ENCODE data around the gene MAP9. TPM values are rescaled to one million over a fixed set of nuclear protein-coding genes. Genes with fewer than 3 reads are reported as not detected.

The MAP9 gene
- total and polyA plus RNA-seq, 4 donors = 4.0 to 16.2 (median 11.2) TPM

GRCh38 chr4:155407480-155407879, 30.7 kb upstream of the MAP9 start:
- H3K27me3 ChIP-seq (ENCODE audit: control insufficient read depth in 1 of 2, insufficient read depth in 2 of 2, low read length in 1 of 2) = no peaks in the 10 kb centered on the region
- no peaks in the 10 kb centered on the region for H3K4me1 ChIP-seq (ENCODE audit: control insufficient read depth in 1 of 2, insufficient read depth in 2 of 2, low read length in 2 of 2)
- H3K9me3 ChIP-seq (ENCODE audit: control insufficient read depth, low read length) = no peaks in the 10 kb centered on the region
- intact Hi-C loops (cut with DNase I) = loop anchor here in 1 of 2 donors (10.0 kb wide), 1 partner anchor 547 kb away; the partner anchor contains the start of gene CTSO
- DNase-seq (no peak), ATAC-seq (ENCODE audit: low FRiP score) (no peak)
- no peak overlapping the region for H3K27ac ChIP-seq (ENCODE audit: low read depth in 1 of 2, low read length in 2 of 2)
- H3K4me3 ChIP-seq (ENCODE audit: low read length in 2 of 2) = no peak overlapping the region
- H3K36me3 ChIP-seq (ENCODE audit: control insufficient read depth in 1 of 2, insufficient read depth in 2 of 2, low read length in 1 of 2) = no peaks in the 10 kb centered on the region
- WGBS, 2 donors = 0 to 8% methylated on average over 1 of the region's 1 CpG

- H3K9me3 ChIP-seq (ENCODE audit: control insufficient read depth, low read length) = no peaks in the 10 kb centered on the region
- no peak for ATAC-seq (ENCODE audit: low FRiP score)
- H3K4me1 ChIP-seq (ENCODE audit: control insufficient read depth in 1 of 2, insufficient read depth in 2 of 2, low read length in 2 of 2) = no peaks in the 10 kb centered on the region
- no peaks in the 10 kb centered on the region for H3K36me3 ChIP-seq (ENCODE audit: control insufficient read depth in 1 of 2, insufficient read depth in 2 of 2, low read length in 1 of 2)
- intact Hi-C loops (cut with DNase I) = loop anchor here in 1 of 2 donors (10.0 kb wide), 1 partner anchor 550 kb away; the partner anchor contains the start of gene CTSO
- 3 to 5% methylated on average over 2 of the region's 2 CpGs for WGBS, 2 donors
- H3K4me3 ChIP-seq (ENCODE audit: low read length in 2 of 2) = no peak overlapping the region
- H3K27me3 ChIP-seq (ENCODE audit: control insufficient read depth in 1 of 2, insufficient read depth in 2 of 2, low read length in 1 of 2) = no peaks in the 10 kb centered on the region
- H3K27ac ChIP-seq (ENCODE audit: low read depth in 1 of 2, low read length in 2 of 2) = no peak overlapping the region
- DNase-seq = no peak
Observed at GRCh38 chr4:155405059-155405458, 28.3 kb upstream of the MAP9 start.

GRCh38 chr4:155403886-155404285, 27.1 kb upstream of the MAP9 start:
- H3K27me3 ChIP-seq (ENCODE audit: control insufficient read depth in 1 of 2, insufficient read depth in 2 of 2, low read length in 1 of 2) = no peaks in the 10 kb centered on the region
- no peaks in the 10 kb centered on the region for H3K4me1 ChIP-seq (ENCODE audit: control insufficient read depth in 1 of 2, insufficient read depth in 2 of 2, low read length in 2 of 2)
- no peak for DNase-seq
- H3K36me3 ChIP-seq (ENCODE audit: control insufficient read depth in 1 of 2, insufficient read depth in 2 of 2, low read length in 1 of 2) = no peaks in the 10 kb centered on the region
- ATAC-seq (ENCODE audit: low FRiP score) = no peak
- no peak overlapping the region for H3K27ac ChIP-seq (ENCODE audit: low read depth in 1 of 2, low read length in 2 of 2)
- 9 to 11% methylated on average over 4 of the region's 4 CpGs for WGBS, 2 donors
- no peaks in the 10 kb centered on the region for H3K9me3 ChIP-seq (ENCODE audit: control insufficient read depth, low read length)
- no peak overlapping the region for H3K4me3 ChIP-seq (ENCODE audit: low read length in 2 of 2)
- intact Hi-C loops (cut with DNase I) = loop anchor here (5.0 to 10.0 kb wide), 2 partner anchors 548 to 551 kb away; partner anchors contain the start of gene CTSO (in 2 of the 2)

- Histone ChIP-seq H3K27me3 (ENCODE audit: control insufficient read depth in 1 of 2, insufficient read depth in 2 of 2, low read length in 1 of 2) (no peaks in the 10 kb centered on the region), H3K36me3 (ENCODE audit: control insufficient read depth in 1 of 2, insufficient read depth in 2 of 2, low read length in 1 of 2) (no peaks in the 10 kb centered on the region), H3K9me3 (ENCODE audit: control insufficient read depth, low read length) (no peaks in the 10 kb centered on the region), H3K27ac (ENCODE audit: low read depth in 1 of 2, low read length in 2 of 2) (no peak overlapping the region), H3K4me1 (ENCODE audit: control insufficient read depth in 1 of 2, insufficient read depth in 2 of 2, low read length in 2 of 2) (no peaks in the 10 kb centered on the region), H3K4me3 (ENCODE audit: low read length in 2 of 2) (no peak overlapping the region)
- no peak for DNase-seq
- 57 to 63% methylated on average over 2 of the region's 2 CpGs for WGBS, 2 donors
- no peak for ATAC-seq (ENCODE audit: low FRiP score)
- intact Hi-C loops (cut with DNase I) = loop anchor here (5.0 to 10.0 kb wide), 2 partner anchors 549 to 552 kb away; partner anchors contain the start of gene CTSO (in 2 of the 2)
Observed at GRCh38 chr4:155402941-155403340, 26.2 kb upstream of the MAP9 start.

- DNase-seq = no peak
- WGBS, 2 donors = 30 to 34% methylated on average over 2 of the region's 2 CpGs
- no peaks in the 10 kb centered on the region for H3K36me3 ChIP-seq (ENCODE audit: control insufficient read depth in 1 of 2, insufficient read depth in 2 of 2, low read length in 1 of 2)
- no peak overlapping the region for H3K4me3 ChIP-seq (ENCODE audit: low read length in 2 of 2)
- no peak overlapping the region for H3K27ac ChIP-seq (ENCODE audit: low read depth in 1 of 2, low read length in 2 of 2)
- ATAC-seq (ENCODE audit: low FRiP score) = no peak
- intact Hi-C loops (cut with DNase I) = loop anchor here (5.0 to 10.0 kb wide), 2 partner anchors 551 to 554 kb away; partner anchors contain the start of gene CTSO (in 2 of the 2)
- H3K27me3 ChIP-seq (ENCODE audit: control insufficient read depth in 1 of 2, insufficient read depth in 2 of 2, low read length in 1 of 2) = no peaks in the 10 kb centered on the region
- H3K4me1 ChIP-seq (ENCODE audit: control insufficient read depth in 1 of 2, insufficient read depth in 2 of 2, low read length in 2 of 2) = no peaks in the 10 kb centered on the region
- H3K9me3 ChIP-seq (ENCODE audit: control insufficient read depth, low read length) = no peaks in the 10 kb centered on the region
Observed at GRCh38 chr4:155400893-155401292, 24.1 kb upstream of the MAP9 start.

- no peak overlapping the region for H3K27ac ChIP-seq (ENCODE audit: low read depth in 1 of 2, low read length in 2 of 2)
- DNase-seq (no peak), ATAC-seq (ENCODE audit: low FRiP score) (no peak)
- H3K4me1 ChIP-seq (ENCODE audit: control insufficient read depth in 1 of 2, insufficient read depth in 2 of 2, low read length in 2 of 2) = no peaks in the 10 kb centered on the region
- H3K4me3 ChIP-seq (ENCODE audit: low read length in 2 of 2) = no peak overlapping the region
- WGBS, 2 donors = 78 to 91% methylated on average over 7 of the region's 7 CpGs
- intact Hi-C loops (cut with DNase I) = loop anchor here (5.0 to 10.0 kb wide), 2 partner anchors 552 to 555 kb away; partner anchors contain the start of gene CTSO (in 2 of the 2)
- H3K36me3 ChIP-seq (ENCODE audit: control insufficient read depth in 1 of 2, insufficient read depth in 2 of 2, low read length in 1 of 2) = no peaks in the 10 kb centered on the region
- no peaks in the 10 kb centered on the region for H3K27me3 ChIP-seq (ENCODE audit: control insufficient read depth in 1 of 2, insufficient read depth in 2 of 2, low read length in 1 of 2)
- no peaks in the 10 kb centered on the region for H3K9me3 ChIP-seq (ENCODE audit: control insufficient read depth, low read length)
Observed at GRCh38 chr4:155399974-155400697, 23.4 kb upstream of the MAP9 start.

DNA sequence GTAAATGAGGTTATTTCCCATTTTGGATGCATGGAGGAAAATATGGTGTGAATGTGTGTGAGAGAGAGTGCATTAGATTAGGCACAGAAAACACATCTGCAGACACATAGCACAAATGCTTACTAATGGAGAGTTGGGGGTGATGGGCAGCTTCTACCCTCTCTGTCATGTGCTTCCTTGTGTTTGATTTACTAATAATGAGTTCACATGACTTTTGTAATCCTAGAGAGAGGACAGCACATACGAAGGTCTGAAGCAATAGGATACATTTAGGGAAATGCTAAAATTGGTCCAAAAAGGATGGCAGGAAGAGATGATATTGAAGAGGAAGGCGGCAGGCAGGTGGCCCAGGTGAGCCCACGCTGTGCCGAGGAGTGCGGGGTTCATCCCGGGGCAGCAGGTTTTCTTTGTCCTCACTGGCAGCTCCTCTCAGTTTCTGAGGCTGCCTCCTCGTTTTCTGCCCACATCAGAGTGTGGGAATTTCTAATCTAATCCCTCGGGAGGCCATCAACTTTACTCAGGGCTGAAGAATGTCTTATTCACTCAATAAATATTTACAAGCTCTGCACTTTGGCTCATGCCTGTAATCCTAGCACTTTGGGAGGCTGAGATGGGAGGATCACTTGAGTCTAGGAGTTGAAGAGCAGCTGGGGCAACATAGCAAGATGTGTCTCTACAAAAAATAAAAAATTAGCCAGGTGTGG, 15.9 kb upstream of the MAP9 start:
- no peak overlapping the region for H3K27ac ChIP-seq (ENCODE audit: low read depth in 1 of 2, low read length in 2 of 2)
- no peaks in the 10 kb centered on the region for H3K9me3 ChIP-seq (ENCODE audit: control insufficient read depth, low read length)
- no peaks in the 10 kb centered on the region for H3K27me3 ChIP-seq (ENCODE audit: control insufficient read depth in 1 of 2, insufficient read depth in 2 of 2, low read length in 1 of 2)
- intact Hi-C loops (cut with DNase I) = no loop called here
- H3K4me1 ChIP-seq (ENCODE audit: control insufficient read depth in 1 of 2, insufficient read depth in 2 of 2, low read length in 2 of 2) = no peaks in the 10 kb centered on the region
- H3K36me3 ChIP-seq (ENCODE audit: control insufficient read depth in 1 of 2, insufficient read depth in 2 of 2, low read length in 1 of 2) = no peaks in the 10 kb centered on the region
- DNase-seq (no peak), ATAC-seq (ENCODE audit: low FRiP score) (no peak)
- 16 to 25% methylated on average over 8 of the region's 8 CpGs for WGBS, 2 donors
- H3K4me3 ChIP-seq (ENCODE audit: low read length in 2 of 2) = no peak overlapping the region

DNA sequence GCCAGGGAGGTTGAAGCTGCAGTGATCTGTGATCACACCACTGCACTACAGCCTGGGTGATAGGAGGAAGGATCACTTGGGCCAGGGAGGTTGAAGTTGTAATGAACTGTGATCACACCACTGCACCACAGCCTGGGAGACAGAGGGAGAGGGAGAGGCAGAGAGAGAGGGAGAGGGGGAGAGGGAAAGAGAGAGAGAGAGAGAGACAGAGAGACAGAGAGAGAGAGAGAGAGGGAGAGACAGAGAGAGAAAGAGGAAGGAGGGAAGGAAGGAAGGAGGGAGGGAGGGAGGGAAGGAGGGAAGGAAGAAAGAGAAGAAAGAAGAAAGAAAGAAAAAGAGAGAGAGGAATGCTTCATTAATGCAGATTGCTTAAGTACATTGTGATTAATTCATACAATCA, 15.2 kb upstream of the MAP9 start:
- ATAC-seq (ENCODE audit: low FRiP score) (no peak), DNase-seq (no peak)
- Histone ChIP-seq H3K36me3 (ENCODE audit: control insufficient read depth in 1 of 2, insufficient read depth in 2 of 2, low read length in 1 of 2) (no peaks in the 10 kb centered on the region), H3K9me3 (ENCODE audit: control insufficient read depth, low read length) (no peaks in the 10 kb centered on the region), H3K4me1 (ENCODE audit: control insufficient read depth in 1 of 2, insufficient read depth in 2 of 2, low read length in 2 of 2) (no peaks in the 10 kb centered on the region), H3K27me3 (ENCODE audit: control insufficient read depth in 1 of 2, insufficient read depth in 2 of 2, low read length in 1 of 2) (no peaks in the 10 kb centered on the region), H3K27ac (ENCODE audit: low read depth in 1 of 2, low read length in 2 of 2) (no peak overlapping the region), H3K4me3 (ENCODE audit: low read length in 2 of 2) (no peak overlapping the region)
- intact Hi-C loops (cut with DNase I) = no loop called here

All from aorta (tissue), 5 donors.